ENCODE results near the gene DCAF12L2.
"Not testable (repeated sequence)": the region's sequence is repeated elsewhere in the genome, so short reads cannot be mapped to it uniquely, and the experiment has no call there.

DCAF12L2 gene

DNA sequence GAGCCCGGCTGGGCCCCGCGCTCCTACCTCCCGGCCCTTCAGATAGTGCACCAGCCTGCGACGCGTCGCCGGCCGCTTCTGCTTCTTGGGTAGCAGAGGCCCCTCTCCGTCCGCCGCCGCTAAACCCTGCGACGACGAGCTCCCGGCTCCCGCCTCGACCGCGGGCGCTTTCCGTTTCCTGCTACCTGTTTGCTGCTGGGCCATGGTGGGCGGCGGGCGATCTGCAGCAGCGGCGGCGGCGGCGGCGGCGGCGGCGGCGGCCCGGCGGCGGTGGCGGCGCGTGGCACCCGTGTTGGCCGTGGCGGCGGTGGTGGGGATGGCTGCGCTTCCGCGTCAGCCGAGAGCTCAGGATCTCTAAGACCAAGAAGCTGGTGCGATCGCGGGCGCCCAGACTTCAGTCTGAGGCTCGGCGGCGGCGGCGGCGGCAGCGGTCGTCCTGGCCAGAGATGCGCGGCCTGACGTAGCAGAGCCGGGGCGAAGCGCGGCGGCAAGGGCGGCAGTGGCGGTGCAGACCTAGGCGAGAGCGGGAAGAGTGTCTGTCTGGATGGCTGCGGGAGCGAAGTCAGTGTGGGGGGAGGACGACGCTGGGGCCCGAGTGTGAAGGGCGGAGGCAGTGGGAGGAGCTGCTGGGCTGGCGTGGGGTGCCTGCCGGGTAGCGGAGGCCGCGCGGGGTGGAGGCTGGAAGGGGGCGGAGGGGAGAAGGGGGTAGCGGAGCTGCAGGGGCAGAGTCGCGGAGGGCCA, at the start of gene DCAF12L2:
Gene DCAF12L2 (minus strand): TSS at position 569 of the 741 bp plus-strand sequence. CDS start 365 bp downstream, at position 204.
- DNase-seq: no peak

DNA sequence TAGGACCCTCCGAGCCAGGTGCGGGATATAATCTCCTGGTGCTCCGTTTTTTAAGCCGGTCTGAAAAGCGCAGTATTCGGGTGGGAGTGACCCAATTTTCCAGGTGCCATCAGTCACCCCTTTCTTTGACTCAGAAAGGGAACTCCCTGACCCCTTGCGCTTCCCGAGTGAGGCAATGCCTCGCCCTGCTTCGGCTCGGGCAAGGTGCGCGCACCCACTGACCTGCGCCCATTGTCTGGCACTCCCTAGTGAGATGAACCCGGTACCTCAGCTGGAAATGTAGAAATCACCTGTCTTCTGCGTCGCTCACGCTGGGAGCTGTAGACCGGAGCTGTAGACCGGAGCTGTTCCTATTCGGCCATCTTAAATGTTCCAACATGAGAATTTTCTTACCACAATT, 24.8 kb upstream of the DCAF12L2 start:
- DNase-seq: not testable (repeated sequence)

DNA sequence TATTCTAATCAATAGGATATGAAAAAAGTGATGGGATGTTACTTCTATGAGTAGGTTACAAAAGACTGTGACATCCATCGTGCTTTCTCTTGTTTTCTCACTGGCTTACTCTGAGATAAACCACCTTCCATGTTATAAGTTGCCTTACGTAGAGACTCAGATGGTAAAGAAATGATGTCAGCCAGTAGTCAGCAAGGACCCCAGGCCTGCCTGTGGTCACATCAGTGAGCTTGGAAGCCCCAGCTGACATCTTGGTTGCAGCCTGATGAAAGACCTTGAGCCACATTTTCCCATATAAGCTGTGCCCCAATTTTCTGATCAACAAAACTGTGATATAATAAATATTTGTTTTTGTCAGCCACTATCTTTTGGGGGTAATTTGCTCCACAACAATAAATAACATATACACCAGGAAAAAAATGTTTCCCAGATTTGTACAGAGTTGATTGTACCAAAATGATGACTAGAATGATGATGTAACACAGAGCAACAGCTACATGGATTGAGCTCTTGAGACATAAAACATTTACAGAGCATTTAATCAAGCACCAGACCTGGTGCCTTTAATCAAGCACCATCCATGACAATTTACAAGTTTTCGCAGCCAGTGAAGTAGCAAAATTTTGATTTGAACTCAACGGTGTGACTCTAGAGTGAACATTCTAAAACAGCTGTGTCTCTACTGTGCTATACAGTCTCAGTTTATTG, 11.2 kb upstream of the DCAF12L2 start:
- DNase-seq: no peak

DNA sequence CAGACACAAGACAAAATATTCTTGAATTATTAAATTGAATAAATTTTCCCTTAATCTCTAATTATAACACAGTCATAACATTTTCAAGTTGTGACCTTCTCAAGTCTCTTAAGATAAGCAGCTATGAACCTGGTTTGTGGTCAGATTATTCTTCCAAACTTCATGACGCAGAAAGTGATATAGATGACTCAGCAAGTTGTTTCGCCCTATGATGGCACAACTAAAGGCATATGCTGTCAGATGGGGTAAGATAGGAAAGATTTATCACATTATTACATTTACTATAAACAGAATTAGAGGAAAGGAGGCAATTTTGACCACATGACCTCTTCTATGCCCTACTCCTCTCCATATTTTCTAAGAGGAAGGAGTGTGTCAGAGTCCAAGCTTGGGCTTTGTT, 4.6 kb upstream of the DCAF12L2 start:
- DNase-seq: no peak

DNA sequence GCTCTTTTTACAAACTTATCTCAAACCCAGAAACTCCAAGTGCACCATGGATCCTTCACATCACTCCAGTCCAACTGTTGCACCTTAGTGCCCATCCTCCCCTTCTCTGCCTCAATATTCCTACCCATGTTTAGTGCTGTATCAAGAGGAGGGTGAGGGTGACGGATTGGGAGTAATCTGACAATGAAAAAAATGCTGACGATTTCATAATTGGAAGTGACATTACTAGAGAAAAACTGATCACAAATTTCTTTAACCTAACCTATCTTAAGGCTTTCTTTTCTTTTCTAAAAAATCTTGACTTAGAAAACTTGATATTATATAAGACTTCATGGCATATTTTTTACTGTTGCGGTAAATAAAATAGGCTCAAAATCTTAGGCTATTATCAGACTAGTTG, 1.5 kb upstream of the DCAF12L2 start:
- DNase-seq: no peak

DNA sequence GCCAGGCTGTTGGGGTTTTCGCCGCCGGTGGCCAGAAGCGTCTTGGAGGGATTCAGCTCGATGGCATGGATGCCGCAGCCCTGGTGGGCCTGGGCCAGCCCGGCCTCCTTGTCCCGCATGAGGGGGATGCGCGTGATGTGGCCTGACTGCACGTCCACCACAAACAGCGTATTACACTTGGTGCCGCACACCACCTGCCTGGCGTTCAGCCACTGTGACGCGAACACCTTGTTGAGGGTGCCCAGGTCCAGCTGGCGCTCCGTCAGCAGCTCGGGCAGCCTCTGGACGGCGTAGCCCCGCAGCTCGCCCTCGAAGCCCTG, 728 bp downstream of the DCAF12L2 start:
- DNase-seq: no peak

DNA sequence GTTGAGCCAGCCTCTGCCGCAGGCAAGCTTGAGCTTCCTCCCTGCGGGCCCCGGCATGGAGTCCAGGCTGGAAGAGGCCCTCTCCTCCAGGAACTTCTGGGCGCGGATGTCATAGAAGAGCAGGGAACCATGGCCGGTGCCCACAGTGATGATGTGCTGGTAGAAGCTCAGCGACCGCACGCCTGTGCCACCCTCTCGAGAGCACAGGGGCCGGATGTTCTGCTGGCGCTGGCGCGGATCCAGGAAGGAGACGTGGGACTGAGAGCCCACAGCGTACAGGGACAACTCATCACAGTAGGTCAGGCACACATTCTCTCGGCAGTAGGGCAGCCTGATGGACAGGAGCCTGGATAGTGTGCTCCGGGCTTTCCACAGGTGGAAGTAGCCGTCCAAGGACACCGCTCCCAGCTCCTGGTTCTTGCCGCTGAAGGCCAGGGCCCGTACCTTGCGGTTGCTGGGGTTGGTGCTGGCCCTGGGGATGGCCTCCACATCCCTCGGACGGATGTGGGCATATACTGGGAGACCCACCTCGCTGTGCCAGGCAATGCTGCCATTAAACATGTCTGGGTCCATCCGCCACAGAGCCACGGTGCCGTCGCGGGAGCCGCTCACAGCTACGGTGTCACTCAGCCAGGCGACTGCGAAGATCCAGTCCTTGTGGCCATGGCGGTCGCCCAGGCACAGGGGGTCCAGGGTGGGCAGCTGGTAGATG, 1.2 kb downstream of the DCAF12L2 start:
- DNase-seq: no peak

DNA sequence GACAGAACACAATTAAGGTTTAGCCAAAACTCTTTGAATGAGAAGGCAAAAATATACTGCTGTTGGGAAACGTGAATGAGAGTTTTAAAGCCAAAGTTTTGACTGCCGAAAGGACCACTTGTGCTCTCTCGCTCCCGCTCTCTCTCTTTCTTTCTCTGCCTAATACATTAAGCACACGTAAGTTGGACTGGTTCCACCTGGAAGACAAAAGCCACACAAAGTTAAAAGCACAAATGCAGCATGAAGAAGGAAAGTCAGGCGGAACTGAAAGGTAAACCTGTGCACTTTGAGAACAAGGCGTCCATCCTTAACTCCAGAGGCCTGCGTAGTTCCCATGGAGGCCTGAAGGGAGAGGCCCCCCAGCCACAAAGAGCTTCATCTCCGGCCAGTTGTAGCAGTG, 1.9 kb downstream of the DCAF12L2 start:
- no peak for DNase-seq

DNA sequence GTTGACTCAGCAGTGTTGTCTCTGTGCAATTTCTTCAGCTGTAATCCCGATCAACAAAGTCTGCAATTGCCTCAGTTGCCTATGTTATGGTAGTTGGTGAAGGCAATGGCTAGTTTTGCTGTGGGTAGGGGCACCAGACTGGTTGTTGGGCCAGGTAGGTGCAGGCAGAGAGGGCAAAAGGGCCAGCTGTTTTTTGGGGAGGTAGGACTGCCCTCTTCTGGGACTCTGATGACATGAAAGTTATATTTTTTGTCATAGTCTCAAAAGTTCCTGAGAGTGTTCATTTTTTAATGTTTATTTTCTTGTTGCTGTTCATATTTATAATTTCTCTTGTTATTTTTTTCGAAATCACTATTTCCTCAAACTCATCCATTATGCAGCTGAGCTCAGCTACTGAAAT, 25.1 kb downstream of the DCAF12L2 start:
- DNase-seq: no peak

DNA sequence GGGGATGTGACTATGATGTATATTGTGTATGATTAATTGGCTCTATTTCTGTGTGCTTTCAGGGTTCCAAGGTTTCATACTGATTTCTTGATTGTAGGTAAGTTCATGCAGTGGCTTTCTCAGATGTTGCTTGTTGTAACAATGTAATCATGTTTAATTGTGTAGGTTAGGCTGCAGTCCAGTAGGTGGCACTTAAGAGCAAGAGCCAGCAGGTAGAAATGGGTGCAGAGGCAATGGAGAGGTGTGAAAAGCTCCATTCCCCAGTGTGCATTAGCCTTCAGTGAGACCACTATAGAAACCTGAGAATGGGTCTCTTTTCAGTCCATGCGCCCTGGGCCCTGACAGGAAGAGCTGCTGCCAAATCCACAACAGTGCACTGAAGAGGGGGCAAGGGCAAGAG, 28.2 kb downstream of the DCAF12L2 start:
- DNase-seq: no peak

DNA sequence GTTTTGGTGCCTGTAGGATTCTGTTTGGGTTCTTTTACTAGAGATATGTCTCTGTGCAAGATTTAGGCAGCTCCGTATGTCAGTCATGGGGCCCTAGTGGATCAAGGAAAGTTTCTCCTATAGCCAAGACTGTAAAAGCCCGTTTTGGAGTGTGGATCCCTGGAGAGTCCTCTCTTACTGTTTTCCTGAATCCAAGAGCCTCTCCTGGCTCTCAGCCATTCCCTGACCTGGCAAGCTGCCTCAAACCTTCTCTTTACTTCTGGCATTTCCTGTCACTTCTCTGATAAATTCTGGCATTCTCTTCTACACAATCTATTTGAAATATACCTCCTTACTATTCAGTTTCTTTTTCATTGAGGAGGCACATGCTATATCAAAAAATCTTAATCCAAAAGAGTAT, 41.4 kb downstream of the DCAF12L2 start:
- no peak for DNase-seq

Data from HCEC 1CT (cell line).